ENCODE results near the gene CD109. TPM values are rescaled to one million over a fixed set of nuclear protein-coding genes. Genes with fewer than 3 reads are reported as not detected.
"Not testable (repeated sequence)": the region's sequence is repeated elsewhere in the genome, so short reads cannot be mapped to it uniquely, and the experiment has no call there.

The CD109 gene
- total RNA-seq, 2 experiments from 2014 or later, result 7.2 to 9.1 TPM

- intact Hi-C loops (cut with micrococcal nuclease), result no loop called here
Measured at GRCh38 chr6:73666393-73666792, 29.6 kb upstream of the CD109 start.

GRCh38 chr6:73667798-73668197 lies 28.2 kb upstream of the CD109 start:
- H3K4me1 Mint-ChIP-seq (ENCODE audit: low read depth), result peaks cover 4% of the 10 kb centered on the region
- no peaks in the 10 kb centered on the region for H3K36me3 Mint-ChIP-seq
- H3K27ac Mint-ChIP-seq, result no peak overlapping the region
- H3K4me3 Mint-ChIP-seq, result no peak overlapping the region
- ChIA-PET POLR2A (no interaction called here), CTCF (interaction anchor here (0.7 to 3.3 kb wide), 2 partner anchors 8 to 88 kb away, joined by 3 to 18 read pairs; no protein-coding TSS in a partner anchor)
- intact Hi-C loops (cut with micrococcal nuclease), result no loop called here
- no peaks in the 10 kb centered on the region for H3K9me3 Mint-ChIP-seq
- DNase-seq, result no peak
- H3K27me3 Mint-ChIP-seq, result peaks cover 19% of the 10 kb centered on the region

More at GRCh38 chr6:73666393-73666792, 29.6 kb upstream of the CD109 start:
- H3K27ac Mint-ChIP-seq, result no peak overlapping the region
- DNase-seq, result no peak
- peaks cover 4% of the 10 kb centered on the region for H3K4me1 Mint-ChIP-seq (ENCODE audit: low read depth)
- H3K36me3 Mint-ChIP-seq, result no peaks in the 10 kb centered on the region
- ChIA-PET POLR2A (no interaction called here), CTCF (interaction anchor here (3.3 kb wide), 1 partner anchor 9 kb away, joined by 18 read pairs; no protein-coding TSS in a partner anchor)
- H3K4me3 Mint-ChIP-seq, result no peak overlapping the region
- H3K9me3 Mint-ChIP-seq, result no peaks in the 10 kb centered on the region
- H3K27me3 Mint-ChIP-seq, result peaks cover 16% of the 10 kb centered on the region

GRCh38 chr6:73669005-73669404 lies 27.0 kb upstream of the CD109 start:
- intact Hi-C loops (cut with micrococcal nuclease), result no loop called here
- POLR2A ChIA-PET, result no interaction called here
- H3K27ac Mint-ChIP-seq, result no peak overlapping the region
- H3K27me3 Mint-ChIP-seq, result peaks cover 16% of the 10 kb centered on the region
- CTCF ChIA-PET, result interaction anchor here (0.7 to 1.0 kb wide), 2 partner anchors 64 to 1540 kb away, joined by 3 read pairs; no protein-coding TSS in a partner anchor
- no peak overlapping the region for H3K4me3 Mint-ChIP-seq
- DNase-seq, result no peak
- peaks cover 4% of the 10 kb centered on the region for H3K4me1 Mint-ChIP-seq (ENCODE audit: low read depth)
- no peaks in the 10 kb centered on the region for H3K36me3 Mint-ChIP-seq
- no peaks in the 10 kb centered on the region for H3K9me3 Mint-ChIP-seq

GRCh38 chr6:73671911-73672685 lies 23.9 kb upstream of the CD109 start:
- Mint-ChIP-seq H3K9me3 (no peaks in the 10 kb centered on the region), H3K4me1 (ENCODE audit: low read depth) (peaks cover 2% of the 10 kb centered on the region), H3K36me3 (no peaks in the 10 kb centered on the region), H3K27ac (no peak overlapping the region), H3K4me3 (no peak overlapping the region), H3K27me3 (peaks cover 11% of the 10 kb centered on the region)
- DNase-seq, result no peak
- intact Hi-C loops (cut with micrococcal nuclease), result loop anchor here (10.0 kb wide), 1 partner anchor 183 kb away; no protein-coding TSS in a partner anchor
- ChIA-PET CTCF (interaction anchor here (0.7 to 7.9 kb wide), 4 partner anchors 20 to 1538 kb away, joined by 3 to 174 read pairs (median 5); no protein-coding TSS in a partner anchor), POLR2A (no interaction called here)

- peaks cover 2% of the 10 kb centered on the region for H3K4me1 Mint-ChIP-seq (ENCODE audit: low read depth)
- DNase-seq, result peak; percentile 76
- H3K27me3 Mint-ChIP-seq, result peaks cover 8% of the 10 kb centered on the region
- ChIA-PET POLR2A (no interaction called here), CTCF (interaction anchor here (0.6 to 7.9 kb wide), 17 partner anchors 9 to 1534 kb away, joined by 3 to 174 read pairs (median 6); partner anchors contain the start of gene SLC17A5)
- intact Hi-C loops (cut with micrococcal nuclease), result loop anchor here (1.0 to 10.0 kb wide), 3 partner anchors 58 to 1532 kb away; partner anchors contain the start of gene COL12A1
- no peak overlapping the region for H3K4me3 Mint-ChIP-seq
- no peak overlapping the region for H3K27ac Mint-ChIP-seq
- no peaks in the 10 kb centered on the region for H3K36me3 Mint-ChIP-seq
- no peaks in the 10 kb centered on the region for H3K9me3 Mint-ChIP-seq
Measured at GRCh38 chr6:73675466-73676098, 20.4 kb upstream of the CD109 start.

GRCh38 chr6:73679009-73679408 lies 17.0 kb upstream of the CD109 start:
- no peaks in the 10 kb centered on the region for H3K36me3 Mint-ChIP-seq
- H3K9me3 Mint-ChIP-seq, result peaks cover 14% of the 10 kb centered on the region
- H3K27me3 Mint-ChIP-seq, result peaks cover 6% of the 10 kb centered on the region
- CTCF ChIA-PET, result interaction anchor here (1.0 to 7.9 kb wide), 3 partner anchors 12 to 59 kb away, joined by 4 to 174 read pairs (median 41); no protein-coding TSS in a partner anchor
- no peak for DNase-seq
- H3K4me3 Mint-ChIP-seq, result no peak overlapping the region
- no peak overlapping the region for H3K27ac Mint-ChIP-seq
- intact Hi-C loops (cut with micrococcal nuclease), result loop anchor here (5.0 to 10.0 kb wide), 2 partner anchors 176 to 1528 kb away; partner anchors contain the start of gene COL12A1
- peaks cover 2% of the 10 kb centered on the region for H3K4me1 Mint-ChIP-seq (ENCODE audit: low read depth)
- POLR2A ChIA-PET, result no interaction called here

- CTCF ChIA-PET, result interaction anchor here (1.3 to 2.9 kb wide), 2 partner anchors 54 to 1529 kb away, joined by 3 to 8 read pairs; no protein-coding TSS in a partner anchor
- H3K27ac Mint-ChIP-seq; POLR2A ChIA-PET; H3K4me3 Mint-ChIP-seq; H3K27me3 Mint-ChIP-seq; DNase-seq; H3K4me1 Mint-ChIP-seq (ENCODE audit: low read depth); H3K36me3 Mint-ChIP-seq: not testable (repeated sequence)
- H3K9me3 Mint-ChIP-seq, result peaks cover 14% of the 10 kb centered on the region
- intact Hi-C loops (cut with micrococcal nuclease), result loop anchor here (5.0 to 10.0 kb wide), 2 partner anchors 175 to 1527 kb away; partner anchors contain the start of gene COL12A1
Measured at GRCh38 chr6:73679846-73680245, 16.2 kb upstream of the CD109 start.

GRCh38 chr6:73680289-73680918 lies 15.6 kb upstream of the CD109 start:
- ChIA-PET POLR2A (no interaction called here), CTCF (interaction anchor here (1.3 to 2.9 kb wide), 2 partner anchors 53 to 1529 kb away, joined by 3 to 8 read pairs; no protein-coding TSS in a partner anchor)
- no peak overlapping the region for H3K27ac Mint-ChIP-seq
- peaks cover under 1% of the 10 kb centered on the region for H3K4me1 Mint-ChIP-seq (ENCODE audit: low read depth)
- peaks cover 6% of the 10 kb centered on the region for H3K27me3 Mint-ChIP-seq
- H3K4me3 Mint-ChIP-seq, result no peak overlapping the region
- peaks cover 14% of the 10 kb centered on the region for H3K9me3 Mint-ChIP-seq
- intact Hi-C loops (cut with micrococcal nuclease), result no loop called here
- no peaks in the 10 kb centered on the region for H3K36me3 Mint-ChIP-seq
- no peak for DNase-seq

GRCh38 chr6:73683574-73683973 lies 12.4 kb upstream of the CD109 start:
- intact Hi-C loops (cut with micrococcal nuclease); H3K27me3 Mint-ChIP-seq; H3K4me1 Mint-ChIP-seq (ENCODE audit: low read depth); H3K27ac Mint-ChIP-seq; H3K36me3 Mint-ChIP-seq; H3K4me3 Mint-ChIP-seq; POLR2A ChIA-PET; DNase-seq: not testable (repeated sequence)
- peaks cover 14% of the 10 kb centered on the region for H3K9me3 Mint-ChIP-seq
- CTCF ChIA-PET, result interaction anchor here (1.4 to 1.6 kb wide), 2 partner anchors 7 to 49 kb away, joined by 4 to 6 read pairs; no protein-coding TSS in a partner anchor

GRCh38 chr6:73688351-73688750 lies 7.7 kb upstream of the CD109 start:
- peaks cover 3% of the 10 kb centered on the region for H3K36me3 Mint-ChIP-seq
- peaks cover 5% of the 10 kb centered on the region for H3K9me3 Mint-ChIP-seq
- POLR2A ChIA-PET, result no interaction called here
- peaks cover 6% of the 10 kb centered on the region for H3K4me1 Mint-ChIP-seq (ENCODE audit: low read depth)
- H3K27me3 Mint-ChIP-seq, result peaks cover 20% of the 10 kb centered on the region
- CTCF ChIA-PET, result interaction anchor here (0.6 to 3.0 kb wide), 3 partner anchors 12 to 75 kb away, joined by 4 to 11 read pairs (median 4); no protein-coding TSS in a partner anchor
- DNase-seq, result no peak
- H3K27ac Mint-ChIP-seq, result no peak overlapping the region
- H3K4me3 Mint-ChIP-seq, result no peak overlapping the region
- intact Hi-C loops (cut with micrococcal nuclease), result no loop called here

GRCh38 chr6:73690056-73690455 lies 5.9 kb upstream of the CD109 start:
- peaks cover 3% of the 10 kb centered on the region for H3K36me3 Mint-ChIP-seq

More at GRCh38 chr6:73690056-73690455, 5.9 kb upstream of the CD109 start:
- Mint-ChIP-seq H3K4me3 (no peak overlapping the region), H3K27me3 (peaks cover 19% of the 10 kb centered on the region), H3K27ac (no peak overlapping the region), H3K4me1 (ENCODE audit: low read depth) (peaks cover 13% of the 10 kb centered on the region), H3K9me3 (no peaks in the 10 kb centered on the region)
- CTCF ChIA-PET, result interaction anchor here (4.5 kb wide), 1 partner anchor 43 kb away, joined by 30 read pairs; no protein-coding TSS in a partner anchor
- intact Hi-C loops (cut with micrococcal nuclease), result no loop called here
- DNase-seq, result no peak
- POLR2A ChIA-PET, result no interaction called here

All from activated CD4-positive, alpha-beta memory T cell treated with anti-CD3 and anti-CD28 coated beads for 36 hours (primary cell).